GM12891 (cell line): ENCODE measurements around the gene NDE1.

Experiments used
- PAX5 ChIP-seq: IDR thresholded peaks from 2 replicates; pipeline ENCODE4 v1.6.1; 2011; ENCODE audit warnings: low read length, moderate library complexity, mild to moderate bottlenecking; ENCODE audit not compliant: insufficient read depth, severe bottlenecking
- POLR2A ChIP-seq: IDR thresholded peaks from 2 replicates; pipeline ENCODE4 v1.6.1; 2011; ENCODE audit warnings: low read depth, low read length, control low read depth
- POLR2AphosphoS5 ChIP-seq: IDR thresholded peaks from 2 replicates; pipeline ENCODE4 v1.6.1; 2011; ENCODE audit warnings: low read depth, low read length, control low read depth
- POU2F2 ChIP-seq: IDR thresholded peaks from 2 replicates; pipeline ENCODE4 v1.6.1; 2011; ENCODE audit warnings: low read depth, mild to moderate bottlenecking, control low read depth, low read length, moderate library complexity
- TAF1 ChIP-seq: IDR thresholded peaks from 2 replicates; pipeline ENCODE4 v1.6.1; 2011; ENCODE audit warnings: low read depth, low read length, control low read depth

- TF ChIP-seq POLR2AphosphoS5 (peak; percentile 72), POLR2A (peak; percentile 49), PAX5 (no peak), POU2F2 (0 out of 2 replicates have a peak, but pooled peaks have one; percentile 17), TAF1 (peak; percentile 40; the same call in 1 of the 2 replicates)
Observed at GRCh38 chr16:15643048-15643945, 6.7 kb upstream of the NDE1 start, which contains the start of gene MARF1.
